Activated CD8-positive, alpha-beta T cell treated with anti-CD3 and anti-CD28 coated beads for 36 hours (primary cell): ENCODE data around the gene TRIM51. TPM values are rescaled to one million over a fixed set of nuclear protein-coding genes. Genes with fewer than 3 reads are reported as not detected.
"Not testable (repeated sequence)": the region's sequence is repeated elsewhere in the genome, so short reads cannot be mapped to it uniquely, and the experiment has no call there.

Experiments
- ATAC-seq: fragments of 200-7000 bp; cut with Tn5 transposase; one replicate; pipeline ENCODE4 v1.10.0; 2021; ENCODE audit warnings: mild to moderate bottlenecking, moderate library complexity
- CTCF ChIA-PET: fragments of 350-600 bp; sonication (Branson Sonifier 250); formaldehyde crosslinking; loops from one replicate; lab custom pipeline; 2021; ENCODE audit warnings: antibody characterized with exemption; lab: Charles Lee
- POLR2A ChIA-PET: fragments of 350-600 bp; sonication (Branson Sonifier 250); formaldehyde crosslinking; loops from one replicate; lab custom pipeline; 2021; ENCODE audit warnings: antibody characterized with exemption; lab: Charles Lee
- DNase-seq: peaks from one replicate; pipeline ENCODE4 v3.0.0-alpha.2; 2020
- H3K27ac Mint-ChIP-seq: one replicate; pipeline ENCODE4 v1.8.0; 2021; ENCODE audit warnings: mild to moderate bottlenecking, mixed read lengths
- H3K27me3 Mint-ChIP-seq: one replicate; pipeline ENCODE4 v1.8.0; 2021; ENCODE audit warnings: mixed read lengths
- H3K36me3 Mint-ChIP-seq: one replicate; pipeline ENCODE4 v1.8.0; 2021; ENCODE audit warnings: low read depth, mixed read lengths
- H3K4me1 Mint-ChIP-seq: one replicate; pipeline ENCODE4 v1.8.0; 2021; ENCODE audit warnings: low read depth, mixed read lengths
- H3K4me3 Mint-ChIP-seq: one replicate; pipeline ENCODE4 v1.8.0; 2021; ENCODE audit warnings: mild to moderate bottlenecking, moderate library complexity, mixed read lengths
- H3K9me3 Mint-ChIP-seq: one replicate; pipeline ENCODE4 v1.8.0; 2021; ENCODE audit warnings: mixed read lengths
- intact Hi-C: fragments of 100-400 bp; cut with micrococcal nuclease; formaldehyde crosslinking; loops from one replicate; pipeline ENCODE4 v1.10.0; 2022
- total RNA-seq, 2 experiments: library from RNA; stranded (reverse); gene quantifications; one replicate each; pipeline ENCODE4 v1.2.3, GENCODE V29; 2021
- TF ChIP-seq, protein P1 (sequence below): fragments of 200-600 bp; IDR thresholded peaks from one replicate; pipeline ENCODE4 v1.8.0; 2022; ENCODE audit warnings: antibody characterized with exemption, mild to moderate bottlenecking

The TRIM51 gene, protein sequence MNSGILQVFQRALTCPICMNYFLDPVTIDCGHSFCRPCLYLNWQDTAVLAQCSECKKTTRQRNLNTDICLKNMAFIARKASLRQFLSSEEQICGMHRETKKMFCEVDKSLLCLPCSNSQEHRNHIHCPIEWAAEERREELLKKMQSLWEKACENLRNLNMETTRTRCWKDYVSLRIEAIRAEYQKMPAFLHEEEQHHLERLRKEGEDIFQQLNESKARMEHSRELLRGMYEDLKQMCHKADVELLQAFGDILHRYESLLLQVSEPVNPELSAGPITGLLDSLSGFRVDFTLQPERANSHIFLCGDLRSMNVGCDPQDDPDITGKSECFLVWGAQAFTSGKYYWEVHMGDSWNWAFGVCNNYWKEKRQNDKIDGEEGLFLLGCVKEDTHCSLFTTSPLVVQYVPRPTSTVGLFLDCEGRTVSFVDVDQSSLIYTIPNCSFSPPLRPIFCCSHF
- total RNA-seq, result not detected

DNA sequence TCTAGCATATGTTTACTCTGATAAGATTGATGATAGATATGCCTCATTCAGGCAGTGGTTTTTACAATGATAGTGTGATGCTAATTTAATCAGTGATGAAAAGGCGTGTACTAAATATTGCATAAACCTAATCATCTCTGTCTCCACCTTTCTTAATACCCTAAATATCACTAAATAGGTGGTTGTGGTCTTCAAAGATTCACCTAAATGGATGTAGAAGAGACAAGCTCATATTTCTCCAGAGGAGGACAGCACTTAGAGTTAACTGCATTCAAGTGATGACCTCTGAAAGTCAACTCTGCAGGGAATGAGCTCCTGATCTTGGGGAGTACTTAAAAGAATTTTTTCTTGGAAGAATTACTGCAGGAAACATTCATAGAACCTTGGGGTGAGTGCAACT is at the start of gene TRIM51:
Gene TRIM51 (plus strand): TSS at position 301 of the 400 bp plus-strand sequence. CDS start 2,132 bp downstream, outside the sequence.
- POLR2A ChIA-PET, ATAC-seq, DNase-seq, intact Hi-C loops, H3K4me1 Mint-ChIP-seq, H3K4me3 Mint-ChIP-seq, H3K36me3 Mint-ChIP-seq, CTCF ChIA-PET, H3K27ac Mint-ChIP-seq, H3K27me3 Mint-ChIP-seq: not testable (repeated sequence)
- H3K9me3 Mint-ChIP-seq, result peaks cover 10% of the 10 kb centered on the region

DNA sequence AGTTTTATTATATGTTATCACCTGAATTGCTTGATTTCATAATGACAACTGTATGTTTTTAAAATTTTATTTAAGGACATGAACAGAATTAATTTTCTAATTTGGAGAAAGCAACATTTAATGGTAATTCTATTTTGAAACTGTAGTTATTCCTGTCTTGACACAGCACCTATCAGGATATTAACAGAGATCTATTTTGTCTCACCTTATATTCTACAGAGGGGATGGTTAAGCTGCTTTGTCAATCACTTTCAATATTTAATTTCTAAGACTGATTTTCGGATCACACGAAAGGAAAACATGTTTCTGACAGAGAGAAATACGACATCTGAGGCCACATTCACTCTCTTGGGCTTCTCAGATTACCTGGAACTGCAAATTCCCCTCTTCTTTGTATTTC is 44.6 kb upstream of the TRIM51 start, which contains the start of gene OR5D16:
Gene OR5D16 (plus strand): TSS at position 301 of the 400 bp plus-strand sequence. CDS start 0 bp downstream, at position 301.
- no peak within 1 kb of the TSS for H3K27ac Mint-ChIP-seq
- no peaks in the 10 kb centered on the region for H3K36me3 Mint-ChIP-seq
- intact Hi-C loops, result no loop called here
- CTCF ChIA-PET, result no interaction called here
- no peaks in the 10 kb centered on the region for H3K27me3 Mint-ChIP-seq
- no peak within 1 kb of the TSS for H3K4me3 Mint-ChIP-seq
- TF ChIP-seq, protein P1, sequence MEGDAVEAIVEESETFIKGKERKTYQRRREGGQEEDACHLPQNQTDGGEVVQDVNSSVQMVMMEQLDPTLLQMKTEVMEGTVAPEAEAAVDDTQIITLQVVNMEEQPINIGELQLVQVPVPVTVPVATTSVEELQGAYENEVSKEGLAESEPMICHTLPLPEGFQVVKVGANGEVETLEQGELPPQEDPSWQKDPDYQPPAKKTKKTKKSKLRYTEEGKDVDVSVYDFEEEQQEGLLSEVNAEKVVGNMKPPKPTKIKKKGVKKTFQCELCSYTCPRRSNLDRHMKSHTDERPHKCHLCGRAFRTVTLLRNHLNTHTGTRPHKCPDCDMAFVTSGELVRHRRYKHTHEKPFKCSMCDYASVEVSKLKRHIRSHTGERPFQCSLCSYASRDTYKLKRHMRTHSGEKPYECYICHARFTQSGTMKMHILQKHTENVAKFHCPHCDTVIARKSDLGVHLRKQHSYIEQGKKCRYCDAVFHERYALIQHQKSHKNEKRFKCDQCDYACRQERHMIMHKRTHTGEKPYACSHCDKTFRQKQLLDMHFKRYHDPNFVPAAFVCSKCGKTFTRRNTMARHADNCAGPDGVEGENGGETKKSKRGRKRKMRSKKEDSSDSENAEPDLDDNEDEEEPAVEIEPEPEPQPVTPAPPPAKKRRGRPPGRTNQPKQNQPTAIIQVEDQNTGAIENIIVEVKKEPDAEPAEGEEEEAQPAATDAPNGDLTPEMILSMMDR, result no peak
- H3K9me3 Mint-ChIP-seq, result peaks cover 10% of the 10 kb centered on the region
- no peak for DNase-seq
- POLR2A ChIA-PET, result no interaction called here
- no peaks in the 10 kb centered on the region for H3K4me1 Mint-ChIP-seq
- no peak for ATAC-seq

DNA sequence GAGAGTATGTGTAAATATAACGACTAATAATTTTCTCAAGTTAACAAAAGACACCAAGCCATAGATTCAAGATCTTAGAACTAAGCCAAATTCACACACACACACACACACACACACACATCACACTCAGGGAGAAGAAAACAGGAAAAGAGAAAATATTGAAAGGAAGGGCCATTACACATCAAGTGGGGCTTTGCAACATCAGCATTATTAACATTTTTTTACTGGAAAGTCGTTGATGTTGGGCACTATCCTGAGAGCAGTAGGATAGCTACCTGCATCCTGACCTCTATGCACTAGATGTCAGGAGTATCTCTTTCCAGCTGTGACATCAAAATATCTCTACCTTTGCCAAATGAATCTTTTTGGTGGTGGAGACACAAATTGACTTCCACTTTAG is 35.6 kb upstream of the TRIM51 start:
- CTCF ChIA-PET, result no interaction called here

DNA sequence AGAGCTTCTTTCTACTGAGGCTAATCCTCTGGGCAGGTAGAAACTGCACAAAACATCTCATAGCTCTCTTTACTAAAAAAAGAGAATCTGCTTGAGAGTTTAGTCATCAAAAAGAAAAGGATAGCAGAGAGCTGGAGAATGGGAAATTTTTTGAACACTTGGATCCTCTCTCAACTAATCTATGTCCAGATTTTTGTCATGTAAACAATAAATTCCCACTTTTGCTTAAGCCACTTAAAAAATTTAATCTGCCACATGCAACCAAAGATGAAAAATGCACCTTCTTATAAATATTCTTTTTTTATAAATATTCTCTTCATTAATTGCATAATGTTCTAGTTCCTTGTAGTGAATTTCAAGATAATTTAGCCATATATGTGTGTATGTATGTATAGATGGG is 34.1 kb upstream of the TRIM51 start:
- no peaks in the 10 kb centered on the region for H3K4me1 Mint-ChIP-seq
- intact Hi-C loops, result no loop called here
- CTCF ChIA-PET, result no interaction called here
- POLR2A ChIA-PET, result no interaction called here
- H3K4me3 Mint-ChIP-seq, result no peak overlapping the region
- no peaks in the 10 kb centered on the region for H3K27me3 Mint-ChIP-seq
- DNase-seq (no peak), ATAC-seq (no peak)
- no peaks in the 10 kb centered on the region for H3K36me3 Mint-ChIP-seq
- TF ChIP-seq, protein P1, result no peak
- H3K27ac Mint-ChIP-seq, result no peak overlapping the region
- peaks cover 11% of the 10 kb centered on the region for H3K9me3 Mint-ChIP-seq

More for the DNA sequence above, 35.6 kb upstream of the TRIM51 start:
- intact Hi-C loops, result no loop called here
- Mint-ChIP-seq H3K9me3 (peaks cover 9% of the 10 kb centered on the region), H3K27me3 (no peaks in the 10 kb centered on the region), H3K27ac (no peak overlapping the region), H3K36me3 (no peaks in the 10 kb centered on the region), H3K4me3 (no peak overlapping the region), H3K4me1 (no peaks in the 10 kb centered on the region)
- POLR2A ChIA-PET, result no interaction called here
- TF ChIP-seq, protein P1, result no peak
- ATAC-seq, result no peak
- no peak for DNase-seq

DNA sequence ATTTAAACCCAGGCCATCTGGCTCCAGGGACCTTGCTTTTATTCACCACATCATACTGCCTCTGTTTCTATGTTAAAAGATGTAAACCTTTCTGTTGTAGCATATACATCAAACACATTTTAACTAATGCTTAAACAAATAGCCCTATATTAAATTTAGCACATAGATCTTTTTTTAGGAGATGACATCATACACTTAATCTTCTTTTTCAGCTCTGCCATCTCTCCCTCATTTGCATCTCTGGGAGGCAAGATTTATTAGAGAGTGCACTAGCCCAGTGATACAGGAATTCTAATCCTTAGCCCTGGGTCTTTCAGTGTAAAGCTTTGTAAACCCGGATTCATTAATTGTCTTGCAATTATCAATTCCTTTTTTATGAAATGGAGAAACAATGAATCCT is 31.0 kb upstream of the TRIM51 start:
- Mint-ChIP-seq H3K9me3 (peaks cover 8% of the 10 kb centered on the region), H3K27ac (no peak overlapping the region), H3K4me3 (no peak overlapping the region), H3K36me3 (no peaks in the 10 kb centered on the region), H3K4me1 (no peaks in the 10 kb centered on the region), H3K27me3 (no peaks in the 10 kb centered on the region)
- intact Hi-C loops, result no loop called here
- TF ChIP-seq, protein P1, result no peak
- CTCF ChIA-PET, result no interaction called here
- no peak for DNase-seq
- ATAC-seq, result no peak
- POLR2A ChIA-PET, result no interaction called here
